Stimulated activated CD4-positive, alpha-beta T cell treated with anti-CD3 and anti-CD28 coated beads, TNF-alpha, amount 100 ng/mL, for 1 hour (primary cell): Measurements from ENCODE around the gene CCDC194.

ENCODE experiments used
- DNase-seq, 3 donors: peaks; one replicate each; pipeline ENCODE4 v3.0.0-alpha.2; 2020; ENCODE audit warnings: low read depth in 3 of 3, low spot score in 1 of 3

Gene CCDC194, protein sequence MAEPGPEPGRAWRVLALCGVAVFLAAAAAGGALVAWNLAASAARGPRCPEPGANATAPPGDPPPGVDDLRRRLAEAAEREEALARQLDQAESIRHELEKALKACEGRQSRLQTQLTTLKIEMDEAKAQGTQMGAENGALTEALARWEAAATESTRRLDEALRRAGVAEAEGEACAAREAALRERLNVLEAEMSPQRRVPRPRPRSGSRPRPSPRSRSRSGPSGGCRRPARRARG

DNA sequence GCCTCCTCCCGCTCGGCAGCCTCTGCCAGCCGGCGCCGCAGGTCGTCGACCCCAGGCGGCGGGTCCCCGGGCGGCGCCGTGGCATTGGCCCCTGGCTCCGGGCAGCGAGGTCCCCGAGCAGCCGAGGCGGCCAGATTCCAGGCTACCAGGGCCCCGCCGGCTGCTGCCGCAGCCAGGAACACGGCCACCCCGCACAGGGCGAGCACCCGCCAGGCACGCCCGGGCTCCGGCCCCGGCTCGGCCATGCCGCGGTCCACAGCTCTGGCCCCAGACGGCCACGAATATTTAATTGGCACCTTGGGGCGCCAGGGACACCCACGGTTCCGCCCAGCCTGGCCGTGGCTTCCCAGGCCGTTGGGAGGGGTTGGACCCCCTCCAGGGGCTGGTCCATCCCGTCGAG is at the start of gene CCDC194:
Gene CCDC194, minus strand, starts transcription at position 283 of the 400 bp plus-strand sequence. Its CDS starts 38 bp downstream, at position 245.
- DNase-seq = no peak

DNA sequence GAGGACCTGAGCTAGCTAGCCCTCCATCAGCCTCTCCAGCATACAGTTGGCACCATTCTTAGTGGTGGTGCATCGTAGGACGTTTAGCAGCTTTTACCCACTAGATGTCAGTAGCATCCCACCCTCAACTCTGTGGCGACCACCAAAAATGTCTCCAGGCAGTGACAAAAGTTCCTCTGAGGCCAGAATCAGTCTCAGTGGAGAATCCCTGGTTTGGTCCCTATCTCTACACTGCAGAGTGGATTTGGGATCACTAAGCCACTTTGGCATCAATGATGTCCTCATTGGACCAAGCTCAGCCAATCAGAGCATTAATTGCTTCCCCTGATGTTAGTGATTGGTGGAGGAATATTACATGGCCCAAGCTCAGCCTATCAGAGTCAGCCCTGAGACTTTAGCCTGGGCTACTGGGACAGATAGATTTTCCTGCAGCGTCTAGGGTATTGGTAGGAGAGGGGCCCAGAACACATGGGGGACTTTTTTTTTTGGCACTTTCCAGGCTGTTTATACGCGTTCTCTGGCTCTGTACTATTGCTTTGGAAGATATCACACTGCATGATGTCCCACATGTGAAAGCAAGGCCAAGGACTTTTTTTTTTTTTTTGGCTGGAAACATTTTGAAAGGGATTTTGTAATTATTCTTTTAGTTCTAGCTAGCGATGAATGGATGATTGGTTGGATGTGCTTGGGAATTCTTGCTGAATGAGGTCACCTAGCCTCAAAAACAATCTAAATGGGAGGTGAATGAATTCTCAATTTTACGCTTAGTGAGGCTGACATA is 47.4 kb upstream of the CCDC194 start:
- DNase-seq = no peak

DNA sequence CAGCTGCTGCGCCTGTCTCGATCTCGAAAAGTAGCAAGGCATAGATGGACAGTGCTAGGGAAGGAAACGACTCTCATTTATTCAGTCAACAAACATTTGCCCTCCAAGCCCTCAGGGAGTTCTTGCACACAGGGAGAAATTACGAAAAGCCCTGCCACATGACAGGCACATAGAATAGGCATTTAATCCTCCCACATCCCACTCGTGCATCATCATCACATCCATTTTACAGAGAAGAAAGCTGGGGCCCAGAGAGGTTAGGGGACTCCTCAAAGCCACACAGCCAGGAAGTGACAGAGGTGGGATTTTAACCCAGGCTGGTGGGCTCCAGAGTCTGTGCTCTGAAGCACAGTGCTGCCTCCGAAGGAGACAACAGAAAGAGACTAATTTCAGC is 42.9 kb upstream of the CCDC194 start:
- DNase-seq = no peak

DNA sequence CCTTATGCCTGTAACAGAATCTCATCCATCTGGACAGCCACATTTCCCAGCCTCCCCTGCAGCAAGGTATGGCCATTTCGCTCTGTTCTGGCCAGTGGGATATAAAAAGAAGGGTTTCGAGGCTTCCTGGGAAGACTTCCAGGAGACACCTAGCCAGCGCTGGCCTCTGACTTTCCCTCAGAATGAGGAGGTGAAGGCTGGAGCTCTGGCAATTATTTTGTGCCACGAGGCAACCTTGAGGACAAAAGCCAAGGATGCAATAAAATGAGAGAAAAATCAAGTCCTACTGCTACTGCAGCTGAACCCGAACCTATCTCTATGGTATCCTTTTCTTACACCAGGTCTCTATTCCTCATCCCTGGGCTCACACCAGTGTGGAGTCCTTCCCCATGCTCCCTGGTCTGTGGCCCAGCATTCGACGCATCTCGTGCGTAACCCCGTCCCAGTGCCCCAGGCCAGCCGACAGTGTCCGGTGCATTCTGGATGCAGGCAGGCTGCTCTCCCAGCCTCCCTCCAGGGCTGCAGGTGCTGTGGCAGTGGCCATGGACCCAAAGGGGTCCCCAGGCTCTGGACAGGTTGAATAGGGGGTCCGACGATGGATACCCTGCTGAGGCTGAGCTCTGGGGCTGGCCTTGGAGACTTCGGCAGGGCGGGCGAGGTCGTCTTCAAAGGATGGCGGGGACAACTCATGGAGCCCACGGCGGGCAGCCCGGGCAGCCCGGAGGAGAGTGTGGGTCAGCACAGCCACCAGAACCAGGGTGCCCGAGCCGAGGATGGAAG is 42.3 kb upstream of the CCDC194 start:
- no peak for DNase-seq

DNA sequence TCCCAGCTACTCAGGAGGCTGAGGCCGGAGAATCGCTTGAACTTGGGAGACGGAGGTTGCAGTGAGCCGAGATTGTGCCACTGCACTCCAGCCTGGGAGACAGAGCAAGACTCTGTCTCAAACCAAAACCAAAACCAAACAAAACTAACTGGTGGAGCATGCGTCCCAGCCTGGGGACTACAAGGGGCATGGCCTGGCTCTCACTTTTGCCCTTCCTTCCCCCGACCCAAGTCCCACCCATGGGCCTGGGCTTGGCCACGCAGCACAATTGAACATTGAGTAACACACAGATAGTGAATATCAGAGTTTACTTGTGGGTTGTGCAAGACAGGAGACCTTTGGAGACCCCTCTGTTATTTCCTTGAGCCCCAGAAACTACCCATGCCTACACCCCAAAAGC is 41.2 kb upstream of the CCDC194 start:
- no peak for DNase-seq

DNA sequence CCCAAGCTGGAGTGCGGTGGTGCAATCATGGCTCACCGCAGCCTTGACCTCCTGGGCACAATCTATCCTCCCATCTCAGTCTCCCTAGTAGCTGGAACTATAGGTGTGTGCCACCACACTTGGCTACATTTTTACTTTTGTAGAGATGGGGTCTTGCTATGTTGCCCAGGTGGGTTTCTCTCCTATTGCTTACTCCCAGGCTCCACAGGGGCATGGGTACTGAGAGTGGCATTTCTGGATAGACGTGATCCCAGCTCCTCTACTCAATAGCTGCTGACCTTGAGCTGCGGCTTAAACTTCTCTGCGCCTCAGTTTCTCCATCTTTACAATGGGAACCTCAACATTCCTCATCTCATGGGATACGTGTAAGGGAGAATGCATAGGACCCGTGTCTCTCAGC is 37.4 kb upstream of the CCDC194 start:
- DNase-seq = no peak

DNA sequence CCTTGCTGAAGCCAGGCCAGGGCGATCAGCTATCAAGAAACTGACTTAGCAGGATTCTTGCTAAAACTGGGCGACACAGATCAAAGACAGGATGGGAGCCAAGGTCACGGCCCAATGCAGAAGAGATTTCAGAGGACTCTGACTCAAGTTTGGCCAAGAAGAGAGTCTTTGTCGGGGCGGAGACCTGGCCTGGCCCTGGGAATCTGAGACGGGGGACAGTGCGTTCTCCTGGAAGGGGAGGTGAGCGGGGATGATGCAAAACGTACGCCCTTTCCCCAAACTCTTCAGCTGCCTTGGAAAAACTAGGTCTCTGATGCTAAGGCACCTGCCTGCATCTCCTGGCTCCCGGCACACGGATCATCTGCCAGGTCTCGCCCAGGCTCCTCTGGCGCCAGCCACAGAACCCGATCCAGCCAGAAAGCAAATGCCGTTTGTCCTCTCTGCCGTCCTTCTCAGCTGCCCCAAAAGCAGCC is 35.7 kb upstream of the CCDC194 start:
- no peak for DNase-seq

DNA sequence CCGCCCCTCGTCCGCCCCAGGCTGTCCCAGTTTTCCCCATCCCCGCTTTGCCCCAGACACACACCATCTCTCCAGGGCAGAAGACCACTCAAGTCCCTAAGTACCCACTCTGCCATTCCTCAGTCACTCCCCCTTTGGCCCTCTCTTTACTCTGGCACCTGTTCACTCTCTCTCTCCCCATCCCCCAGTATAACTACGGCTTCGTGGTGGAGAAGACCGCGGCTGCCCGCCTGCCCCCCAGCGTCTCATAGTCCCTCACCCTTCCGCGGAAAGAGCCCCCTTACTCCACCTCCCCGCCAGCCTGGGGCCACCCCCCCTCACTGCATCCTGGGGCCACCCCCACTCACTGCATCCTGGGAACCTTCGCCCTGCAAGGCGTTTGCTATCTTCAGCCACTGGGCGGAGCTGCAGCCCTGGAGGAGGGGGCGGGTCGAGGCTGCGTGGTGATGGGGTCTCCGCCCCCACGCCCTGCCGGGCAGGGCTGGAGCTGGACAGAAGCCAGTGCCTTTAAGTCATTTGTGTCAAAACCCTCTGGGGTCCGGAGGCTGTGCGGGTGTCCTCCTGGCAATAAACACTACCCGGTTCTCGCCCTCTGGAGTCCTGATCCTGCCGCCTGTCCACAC is 30.9 kb upstream of the CCDC194 start:
- DNase-seq = no peak

DNA sequence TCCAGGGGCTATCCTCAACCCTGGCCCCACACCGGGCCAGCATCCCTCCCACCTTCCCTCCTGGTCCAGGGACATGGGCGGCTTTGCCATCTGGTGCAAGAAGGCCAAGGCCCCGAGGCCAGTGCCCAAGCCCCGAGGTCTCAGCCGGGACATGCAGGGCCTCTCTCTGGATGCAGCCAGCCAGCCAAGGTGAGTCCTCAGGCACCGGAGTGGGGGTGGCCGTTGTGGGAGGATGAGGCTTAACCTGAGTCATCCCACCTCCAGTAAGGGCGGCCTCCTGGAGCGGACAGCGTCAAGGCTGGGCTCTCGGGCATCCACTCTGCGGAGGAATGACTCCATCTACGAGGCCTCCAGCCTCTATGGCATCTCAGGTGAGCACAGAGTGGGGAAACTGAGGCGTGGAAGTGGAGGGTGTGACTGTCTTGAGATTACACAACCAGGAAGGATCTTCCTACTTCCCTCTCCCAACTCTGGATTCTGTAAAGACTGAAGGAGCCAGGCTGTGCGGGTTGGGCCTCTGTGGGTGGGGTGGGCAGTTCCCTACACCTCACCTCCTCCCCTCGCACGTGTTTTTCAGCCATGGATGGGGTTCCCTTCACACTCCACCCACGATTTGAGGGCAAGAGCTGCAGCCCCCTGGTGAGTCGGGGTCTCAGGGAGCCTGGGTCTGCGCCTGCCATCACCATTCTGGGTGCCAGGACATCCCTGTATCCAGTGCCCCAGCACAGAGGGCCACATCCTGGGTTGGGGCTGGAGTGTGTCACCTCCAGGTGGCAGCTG is 29.6 kb upstream of the CCDC194 start:
- DNase-seq = no peak

DNA sequence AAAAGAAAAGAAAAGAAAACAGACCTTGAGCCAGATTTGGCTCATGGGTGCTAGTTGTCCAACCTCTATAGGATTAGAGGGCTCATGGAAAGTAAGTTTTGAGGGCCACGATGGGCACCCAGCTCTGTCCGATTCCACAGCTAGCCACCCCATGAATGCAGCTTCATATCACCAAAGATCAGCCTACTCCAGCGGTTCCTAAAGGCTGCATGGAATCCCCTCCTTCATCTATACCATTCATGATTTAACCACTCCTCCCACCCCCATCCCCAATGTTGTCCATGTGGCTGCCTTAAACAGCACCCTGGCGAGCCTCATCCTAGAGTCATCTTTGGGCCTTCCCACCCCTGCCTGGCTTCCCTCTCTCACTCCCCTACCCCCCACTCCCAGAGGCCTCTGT is 27.9 kb upstream of the CCDC194 start:
- DNase-seq = no peak

DNA sequence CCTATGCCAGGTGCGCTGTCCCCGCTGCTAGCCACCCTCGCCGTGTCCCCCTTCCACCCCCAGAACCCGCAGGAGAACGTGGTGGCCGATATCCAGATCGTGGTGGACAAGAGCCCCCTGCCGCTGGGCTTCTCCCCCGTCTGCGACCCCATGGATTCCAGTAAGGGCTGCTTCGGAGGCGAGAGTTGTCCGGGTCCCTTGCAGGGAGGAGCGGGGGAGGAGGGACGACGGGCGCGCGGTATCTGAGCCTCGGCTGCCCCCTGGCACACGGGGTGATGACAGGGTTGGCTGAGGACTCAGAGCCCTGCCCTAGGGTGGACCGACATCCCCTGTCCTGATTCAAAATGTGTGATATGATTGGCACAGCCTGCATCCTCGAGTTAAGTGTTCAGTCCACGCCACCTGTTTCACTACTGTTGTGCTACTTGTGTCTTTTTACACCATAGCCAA is 26.5 kb upstream of the CCDC194 start:
- DNase-seq = no peak

DNA sequence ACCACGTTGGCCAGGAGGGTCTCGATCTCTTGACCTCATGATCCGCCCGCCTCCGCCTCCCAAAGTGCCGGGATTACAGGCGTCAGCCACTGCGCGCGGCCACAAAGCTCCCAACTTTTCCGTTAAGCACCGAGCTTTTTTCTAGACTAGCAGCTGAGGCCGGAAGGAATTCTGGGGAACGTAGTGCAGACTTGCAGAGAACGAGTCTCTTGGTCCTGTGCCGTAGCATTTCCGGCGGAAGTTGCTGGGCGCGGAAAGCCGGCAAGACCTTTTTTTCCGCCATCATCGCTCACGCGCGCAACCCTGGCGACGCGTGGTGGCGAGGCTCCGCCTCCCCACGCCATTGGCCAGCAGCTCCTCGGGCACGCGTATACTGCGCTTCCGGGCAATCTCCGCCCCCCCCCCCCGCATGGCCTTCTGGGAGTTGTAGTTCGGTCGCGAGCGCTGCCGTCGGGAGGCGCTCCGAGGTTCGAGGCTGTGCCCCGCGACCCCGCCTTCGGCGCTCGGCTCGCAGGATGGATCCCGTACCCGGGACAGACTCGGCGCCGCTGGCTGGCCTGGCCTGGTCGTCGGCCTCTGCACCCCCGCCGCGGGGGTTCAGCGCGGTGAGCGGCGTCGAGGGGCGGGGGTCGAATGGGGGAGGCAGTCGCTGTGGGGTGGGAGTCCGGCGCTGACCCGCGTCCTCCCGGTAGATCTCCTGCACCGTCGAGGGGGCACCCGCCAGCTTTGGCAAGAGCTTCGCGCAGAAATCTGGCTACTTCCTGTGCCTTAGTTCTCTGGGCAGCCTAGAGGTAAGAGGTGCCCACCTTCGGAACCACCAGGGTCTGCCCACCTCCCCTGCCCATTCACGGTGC is 25.9 kb upstream of the CCDC194 start, which contains the start of gene MVB12A:
Gene MVB12A, plus strand, starts transcription at position 427 of the 854 bp plus-strand sequence. Its CDS starts 89 bp downstream, at position 516.
- DNase-seq = peak; percentile 86 to 92 (median 88)

DNA sequence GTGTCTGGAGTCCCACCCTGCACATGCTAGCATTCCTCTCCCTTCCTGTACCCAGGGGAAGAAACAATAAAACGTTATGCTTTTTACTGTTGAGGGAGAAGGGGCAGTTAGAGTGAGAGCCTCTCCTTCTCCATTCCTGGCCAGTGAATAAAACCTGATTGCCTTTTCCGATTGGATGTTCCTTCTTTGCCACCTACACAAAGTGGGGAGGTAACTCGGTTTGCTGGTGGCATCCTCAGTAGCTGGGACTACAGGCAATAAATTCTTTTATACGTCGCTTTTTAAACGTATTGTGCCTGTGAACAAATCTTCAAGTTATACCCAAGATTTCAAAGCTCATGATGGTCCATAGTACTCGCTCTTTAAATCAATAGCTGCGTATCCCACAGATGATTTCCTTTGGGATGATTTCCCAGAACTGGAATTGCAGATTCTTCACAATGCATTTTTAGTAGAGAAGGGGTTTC is 25.2 kb upstream of the CCDC194 start:
- no peak for DNase-seq

DNA sequence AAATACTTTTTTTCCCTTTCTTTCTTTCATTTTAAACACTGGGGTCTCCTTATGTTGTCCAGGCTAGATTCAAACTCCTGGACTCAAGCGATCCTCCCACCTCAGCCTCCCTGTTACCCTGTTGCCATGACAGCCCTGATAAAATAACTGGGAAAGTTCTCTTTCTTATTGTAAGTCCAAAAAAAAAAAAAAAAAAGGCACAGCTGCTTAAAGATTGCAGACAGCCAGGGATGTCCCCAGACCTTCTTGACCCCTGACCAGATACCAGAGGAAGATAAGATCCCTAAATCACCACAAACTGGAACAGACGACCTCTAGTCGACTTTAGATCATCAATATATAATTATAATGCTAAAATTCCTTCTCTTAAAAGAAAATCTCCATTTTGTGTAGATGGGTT is 24.7 kb upstream of the CCDC194 start:
- DNase-seq = no peak

DNA sequence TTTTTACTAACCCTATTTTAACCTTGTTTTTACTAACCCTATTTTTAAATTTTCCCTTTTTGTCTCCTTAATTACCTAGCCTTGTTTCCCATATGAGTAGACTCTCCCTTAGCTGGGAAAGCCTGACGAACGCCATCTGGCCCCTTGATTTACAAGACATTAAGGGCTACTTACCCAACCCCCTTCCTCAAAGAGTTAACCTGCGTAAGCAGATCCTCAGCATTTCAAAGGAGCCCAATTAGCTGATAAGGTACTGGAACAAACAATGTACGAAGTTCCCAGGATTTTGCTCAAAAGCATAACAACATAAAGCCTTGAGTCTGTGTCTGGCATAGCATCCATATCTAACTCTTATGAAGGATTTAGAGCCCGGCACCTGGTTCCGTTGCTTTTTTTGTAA is 21.1 kb upstream of the CCDC194 start:
- DNase-seq = no peak

DNA sequence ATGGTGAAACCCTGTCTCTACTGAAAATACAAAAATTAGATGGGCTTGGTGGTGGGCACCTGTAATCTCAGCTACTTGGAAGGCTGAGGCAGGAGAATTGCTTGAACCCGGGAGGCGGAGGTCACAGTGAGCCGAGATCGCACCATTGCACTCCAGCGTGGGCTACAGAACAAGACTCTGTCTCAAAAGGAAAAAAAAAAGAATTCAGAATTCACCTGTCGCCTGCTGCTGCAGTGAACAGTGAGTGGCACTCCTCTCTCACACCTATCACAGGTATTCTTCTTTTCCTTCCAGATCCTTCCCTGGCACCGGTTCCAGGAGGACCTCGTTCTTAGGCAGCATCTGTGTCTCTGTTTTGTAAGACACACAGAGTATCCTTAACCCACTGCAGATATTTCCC is 20.1 kb upstream of the CCDC194 start:
- DNase-seq = no peak

DNA sequence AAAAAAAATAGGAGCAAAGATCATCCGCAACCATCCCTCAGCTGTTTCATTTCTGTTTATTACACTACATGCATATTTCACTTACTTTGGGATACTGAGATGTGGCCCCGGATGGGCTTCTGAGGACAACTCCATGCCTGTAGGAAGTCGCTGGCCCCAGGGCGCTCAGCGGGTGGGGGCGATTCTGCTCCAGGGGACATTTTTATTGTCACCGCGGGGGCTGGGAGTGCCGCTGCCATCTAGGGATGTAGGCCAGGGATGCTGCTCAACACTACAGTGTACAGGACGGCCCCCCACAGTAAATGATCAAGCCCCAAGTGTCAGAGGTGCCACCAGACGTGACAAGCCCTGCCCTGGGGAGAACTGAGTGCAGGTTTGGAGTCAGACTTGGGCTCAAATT is 17.8 kb upstream of the CCDC194 start:
- DNase-seq = no peak

DNA sequence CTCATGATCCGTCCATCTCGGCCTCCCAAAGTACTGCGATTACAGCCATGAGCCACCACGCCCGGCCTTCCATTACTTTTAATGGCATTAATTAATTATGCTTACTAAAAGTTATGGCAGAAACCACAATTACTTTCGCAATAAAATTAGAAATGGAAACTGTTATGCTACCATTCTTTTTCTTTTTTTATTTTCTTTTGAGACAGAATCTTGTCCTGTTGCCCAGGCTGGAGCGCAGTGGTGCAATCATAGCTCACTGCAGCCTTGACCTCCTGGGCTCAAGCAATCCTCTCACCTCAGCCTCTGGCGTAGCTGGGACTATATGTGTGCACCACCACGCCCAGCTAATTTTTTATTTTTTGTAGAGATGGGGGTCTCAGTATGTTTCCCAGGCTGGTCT is 16.0 kb upstream of the CCDC194 start:
- DNase-seq = no peak

DNA sequence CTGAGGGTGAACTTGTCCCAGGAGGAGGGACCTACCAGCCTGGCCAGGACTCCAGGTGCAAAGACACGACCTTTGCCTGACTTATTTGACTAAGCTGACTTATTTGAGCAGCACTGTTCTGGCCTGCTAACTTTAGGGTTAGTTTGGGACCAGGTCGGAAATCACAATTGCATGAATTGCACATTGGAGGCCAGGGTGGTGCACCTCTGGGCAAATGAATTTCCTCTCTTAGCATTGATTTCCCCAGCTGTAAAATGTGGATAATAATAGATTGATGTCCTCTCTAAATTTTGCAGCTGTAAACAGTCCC is 12.8 kb upstream of the CCDC194 start:
- DNase-seq = no peak
